Measurements from ENCODE around the gene TMTC2.

GRCh38 chr12:82838131-82838551 is 151.4 kb downstream of the TMTC2 start:
- TF ChIP-seq SIN3A (IDR thresholded peaks at IDR 0.05; ENCODE audit: low read depth, low read length) (no peak), POLR2A (IDR thresholded peaks at IDR 0.05; ENCODE audit: low read depth, low read length) (no peak), CBX3 (IDR thresholded peaks at IDR 0.05; ENCODE audit: borderline replicate concordance, low read depth) (no peak), TCF12 (IDR thresholded peaks at IDR 0.05; ENCODE audit: low read depth, low read length) (no peak), ZNF207 (IDR thresholded peaks at IDR 0.05; ENCODE audit: borderline replicate concordance) (no peak), ETV6 (conservative IDR thresholded peaks at IDR 0.05 in 1 of 2, IDR thresholded peaks at IDR 0.05 in 1 of 2; ENCODE audit: borderline replicate concordance in 1 of 2, low read depth in 1 of 2) (no peak), EZH2 (IDR thresholded peaks at IDR 0.05; ENCODE audit: borderline replicate concordance, control insufficient read depth, low read depth, low read length) (no peak), POLR2AphosphoS2 (IDR thresholded peaks at IDR 0.05; ENCODE audit: low read depth, low read length) (no peak), CTCF (IDR thresholded peaks at IDR 0.05 in 2 of 3, conservative IDR thresholded peaks at IDR 0.05 in 1 of 3; ENCODE audit: control insufficient read depth in 2 of 3, extremely low read depth in 1 of 3, insufficient read depth in 1 of 3, low read depth in 3 of 3, low read length in 3 of 3) (no peak), ZNF274 (IDR thresholded peaks at IDR 0.05; ENCODE audit: insufficient read depth, insufficient read length) (no peak)

Data from GM12878 (cell line).